ENCODE results near the gene FAM163B.

Gene FAM163B

DNA sequence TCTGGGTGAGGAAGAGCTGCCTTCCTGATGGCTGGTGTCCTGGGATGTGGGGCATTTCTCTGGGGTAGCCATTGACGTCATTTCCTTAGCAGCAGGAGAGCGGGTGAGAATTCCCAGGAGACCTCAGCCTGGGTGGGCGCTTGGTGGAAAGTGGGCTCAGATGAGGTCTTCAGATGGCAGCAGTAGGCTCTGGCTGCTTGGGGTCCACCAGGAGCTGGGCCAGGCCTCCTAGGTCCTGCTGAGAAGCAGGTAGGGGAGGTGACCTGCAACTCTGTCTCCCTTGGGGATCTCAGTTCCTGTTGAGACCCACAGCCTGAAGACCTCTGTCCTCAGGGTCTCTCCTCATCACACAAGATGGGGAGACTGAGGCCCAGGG, 31.5 kb downstream of the FAM163B start:
- Histone ChIP-seq H2AFZ (ENCODE audit: low read length) (no peak overlapping the region), H3K9me2 (ENCODE audit: low read depth, low read length) (no peaks in the 10 kb centered on the region), H4K20me1 (ENCODE audit: insufficient read depth, low read length) (no peaks in the 10 kb centered on the region), H3K79me2 (ENCODE audit: insufficient read depth, low read length) (no peaks in the 10 kb centered on the region), H3K9ac (ENCODE audit: low read length) (no peak overlapping the region), H3K36me3 (ENCODE audit: insufficient read depth, low read length) (no peaks in the 10 kb centered on the region), H3K4me3 (ENCODE audit: low read depth, low read length, poor library complexity, severe bottlenecking) (no peak overlapping the region), H3K27ac (ENCODE audit: low read depth, low read length, poor library complexity, severe bottlenecking) (no peak overlapping the region), H3K4me2 (ENCODE audit: low read length) (no peak overlapping the region), H3F3A (ENCODE audit: insufficient read depth, low read length) (no peaks in the 10 kb centered on the region), H3K27me3 (ENCODE audit: insufficient read depth, low read length) (0 out of 2 replicates have a peak, but pooled peaks cover 8% of the 10 kb centered on the region), H3K9me3 (ENCODE audit: low read length) (no peaks in the 10 kb centered on the region), H3K4me1 (ENCODE audit: insufficient read depth, low read length, severe bottlenecking) (no peaks in the 10 kb centered on the region)
- TF ChIP-seq, protein P1, sequence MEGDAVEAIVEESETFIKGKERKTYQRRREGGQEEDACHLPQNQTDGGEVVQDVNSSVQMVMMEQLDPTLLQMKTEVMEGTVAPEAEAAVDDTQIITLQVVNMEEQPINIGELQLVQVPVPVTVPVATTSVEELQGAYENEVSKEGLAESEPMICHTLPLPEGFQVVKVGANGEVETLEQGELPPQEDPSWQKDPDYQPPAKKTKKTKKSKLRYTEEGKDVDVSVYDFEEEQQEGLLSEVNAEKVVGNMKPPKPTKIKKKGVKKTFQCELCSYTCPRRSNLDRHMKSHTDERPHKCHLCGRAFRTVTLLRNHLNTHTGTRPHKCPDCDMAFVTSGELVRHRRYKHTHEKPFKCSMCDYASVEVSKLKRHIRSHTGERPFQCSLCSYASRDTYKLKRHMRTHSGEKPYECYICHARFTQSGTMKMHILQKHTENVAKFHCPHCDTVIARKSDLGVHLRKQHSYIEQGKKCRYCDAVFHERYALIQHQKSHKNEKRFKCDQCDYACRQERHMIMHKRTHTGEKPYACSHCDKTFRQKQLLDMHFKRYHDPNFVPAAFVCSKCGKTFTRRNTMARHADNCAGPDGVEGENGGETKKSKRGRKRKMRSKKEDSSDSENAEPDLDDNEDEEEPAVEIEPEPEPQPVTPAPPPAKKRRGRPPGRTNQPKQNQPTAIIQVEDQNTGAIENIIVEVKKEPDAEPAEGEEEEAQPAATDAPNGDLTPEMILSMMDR (IDR thresholded peaks at IDR 0.05; ENCODE audit: low read length) = no peak
- TF ChIP-seq EZH2 (IDR thresholded peaks at IDR 0.05; ENCODE audit: borderline replicate concordance, low read length) = no peak

DNA sequence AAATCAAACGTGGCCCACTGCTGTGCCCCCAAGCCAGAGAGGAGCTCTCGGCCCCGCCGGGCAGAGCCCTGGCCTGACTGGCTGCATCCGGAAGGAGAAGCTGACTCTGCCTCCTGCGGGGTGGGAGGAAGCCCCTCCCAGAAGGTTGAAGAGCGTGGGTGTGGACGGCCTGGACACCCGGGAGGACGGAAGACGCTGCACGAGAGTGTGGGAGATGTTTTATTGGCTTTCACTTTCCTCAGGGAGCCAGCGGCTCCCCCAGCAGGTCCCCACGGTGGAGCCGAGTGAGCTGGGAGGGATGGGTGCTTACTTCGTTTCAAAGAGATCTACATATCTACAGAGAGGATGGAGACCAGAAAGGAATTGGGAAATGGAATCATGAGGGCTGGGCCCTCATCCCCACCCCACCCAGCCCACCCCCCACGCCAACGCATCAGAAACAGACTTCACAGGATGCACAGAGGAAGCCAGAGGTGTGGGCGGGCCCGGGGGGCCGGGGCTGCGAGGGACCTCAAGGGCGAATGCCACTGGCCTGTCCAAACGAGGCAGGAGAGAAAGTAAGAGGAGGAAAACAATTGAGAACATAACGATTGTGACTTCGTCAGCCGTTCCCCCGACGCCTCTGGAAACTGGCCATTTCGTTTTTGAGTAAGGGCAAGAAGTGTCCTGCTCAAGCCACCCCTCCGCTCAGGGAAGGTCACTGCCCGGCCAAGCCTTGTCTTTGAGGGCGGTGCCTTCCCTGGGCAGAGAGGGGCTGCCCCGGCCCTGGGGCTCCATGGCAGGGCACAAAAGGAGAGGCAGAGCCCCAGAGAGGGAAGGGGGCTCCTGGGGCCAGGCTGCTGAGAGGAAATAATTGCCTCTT, 32.1 kb downstream of the FAM163B start:
- Histone ChIP-seq H3F3A (ENCODE audit: insufficient read depth, low read length) (no peaks in the 10 kb centered on the region), H3K4me1 (ENCODE audit: insufficient read depth, low read length, severe bottlenecking) (no peaks in the 10 kb centered on the region), H3K36me3 (ENCODE audit: insufficient read depth, low read length) (no peaks in the 10 kb centered on the region), H3K9me3 (ENCODE audit: low read length) (no peaks in the 10 kb centered on the region), H4K20me1 (ENCODE audit: insufficient read depth, low read length) (no peaks in the 10 kb centered on the region), H3K27ac (ENCODE audit: low read depth, low read length, poor library complexity, severe bottlenecking) (no peak overlapping the region), H3K4me3 (ENCODE audit: low read depth, low read length, poor library complexity, severe bottlenecking) (no peak overlapping the region), H2AFZ (ENCODE audit: low read length) (no peak overlapping the region), H3K9ac (ENCODE audit: low read length) (no peak overlapping the region), H3K9me2 (ENCODE audit: low read depth, low read length) (no peaks in the 10 kb centered on the region), H3K27me3 (ENCODE audit: insufficient read depth, low read length) (0 out of 2 replicates have a peak, but pooled peaks cover 8% of the 10 kb centered on the region), H3K4me2 (ENCODE audit: low read length) (no peak overlapping the region), H3K79me2 (ENCODE audit: insufficient read depth, low read length) (no peaks in the 10 kb centered on the region)
- TF ChIP-seq, protein P1 (IDR thresholded peaks at IDR 0.05; ENCODE audit: low read length) = no peak
- TF ChIP-seq EZH2 (IDR thresholded peaks at IDR 0.05; ENCODE audit: borderline replicate concordance, low read length) = no peak

DNA sequence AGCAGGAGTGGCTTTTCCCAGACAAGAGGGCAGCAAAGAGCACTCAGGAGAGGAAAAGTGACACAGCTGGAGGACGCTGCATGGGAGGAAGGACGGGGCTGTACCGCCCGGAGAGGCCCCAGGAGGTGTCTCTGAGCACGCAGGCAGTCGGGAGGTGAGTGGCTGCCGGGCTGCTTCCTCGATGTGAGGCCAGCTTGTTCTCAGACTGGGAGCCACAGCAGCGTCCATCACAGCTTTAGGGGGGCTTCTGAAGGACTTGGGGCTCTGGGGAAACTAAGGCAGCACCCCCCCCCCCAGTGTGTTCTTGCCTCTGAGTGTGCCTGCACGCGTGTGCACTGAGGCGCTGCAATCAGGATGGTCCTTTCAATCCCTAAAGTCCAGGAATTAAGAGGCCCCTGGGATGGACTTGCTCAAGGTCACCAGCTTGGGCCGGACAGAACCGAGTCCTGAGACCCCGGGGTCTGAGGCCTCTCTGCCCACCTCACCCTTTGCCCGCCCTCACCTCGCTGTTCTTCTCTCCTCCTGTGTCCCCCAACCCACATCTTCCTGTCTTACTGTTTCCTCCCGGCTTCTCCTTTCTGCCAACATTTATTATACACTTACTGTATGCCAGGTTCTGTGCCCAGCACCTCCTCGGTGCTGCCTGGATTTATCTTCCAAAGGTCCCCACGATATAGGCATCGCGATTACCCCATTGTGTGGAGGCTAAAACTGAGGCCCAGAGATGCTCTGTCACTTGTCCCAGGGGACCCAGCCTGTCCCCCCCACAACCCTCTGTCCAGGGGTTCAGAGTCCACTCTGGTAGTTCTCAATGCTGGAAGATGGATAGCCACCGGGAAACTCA, 32.9 kb downstream of the FAM163B start:
- no peaks in the 10 kb centered on the region for H4K20me1 ChIP-seq (ENCODE audit: insufficient read depth, low read length)
- H3K79me2 ChIP-seq (ENCODE audit: insufficient read depth, low read length) = no peaks in the 10 kb centered on the region
- no peaks in the 10 kb centered on the region for H3K9me3 ChIP-seq (ENCODE audit: low read length)
- 0 out of 2 replicates have a peak, but pooled peaks cover 6% of the 10 kb centered on the region for H3K27me3 ChIP-seq (ENCODE audit: insufficient read depth, low read length)
- no peaks in the 10 kb centered on the region for H3F3A ChIP-seq (ENCODE audit: insufficient read depth, low read length)
- no peak overlapping the region for H3K4me3 ChIP-seq (ENCODE audit: low read depth, low read length, poor library complexity, severe bottlenecking)
- H3K36me3 ChIP-seq (ENCODE audit: insufficient read depth, low read length) = no peaks in the 10 kb centered on the region
- H3K9ac ChIP-seq (ENCODE audit: low read length) = no peak overlapping the region
- H2AFZ ChIP-seq (ENCODE audit: low read length) = no peak overlapping the region
- H3K27ac ChIP-seq (ENCODE audit: low read depth, low read length, poor library complexity, severe bottlenecking) = no peak overlapping the region
- H3K9me2 ChIP-seq (ENCODE audit: low read depth, low read length) = no peaks in the 10 kb centered on the region
- no peak overlapping the region for H3K4me2 ChIP-seq (ENCODE audit: low read length)
- no peaks in the 10 kb centered on the region for H3K4me1 ChIP-seq (ENCODE audit: insufficient read depth, low read length, severe bottlenecking)
- no peak for TF ChIP-seq EZH2 (IDR thresholded peaks at IDR 0.05; ENCODE audit: borderline replicate concordance, low read length)
- TF ChIP-seq, protein P1 (IDR thresholded peaks at IDR 0.05; ENCODE audit: low read length) = no peak
